HuH-7 (cell line): ENCODE data around the gene TBKBP1.
A peak's percentile ranks its signal among the peaks of the same experiment; 100 is the strongest.
"Not testable (repeated sequence)": the region's sequence is repeated elsewhere in the genome, so short reads cannot be mapped to it uniquely, and the experiment has no call there.

Experiments
- DNase-seq: peaks from one replicate; pipeline ENCODE4 v3.0.0; 2011; ENCODE audit warnings: low spot score

TBKBP1 gene

DNA sequence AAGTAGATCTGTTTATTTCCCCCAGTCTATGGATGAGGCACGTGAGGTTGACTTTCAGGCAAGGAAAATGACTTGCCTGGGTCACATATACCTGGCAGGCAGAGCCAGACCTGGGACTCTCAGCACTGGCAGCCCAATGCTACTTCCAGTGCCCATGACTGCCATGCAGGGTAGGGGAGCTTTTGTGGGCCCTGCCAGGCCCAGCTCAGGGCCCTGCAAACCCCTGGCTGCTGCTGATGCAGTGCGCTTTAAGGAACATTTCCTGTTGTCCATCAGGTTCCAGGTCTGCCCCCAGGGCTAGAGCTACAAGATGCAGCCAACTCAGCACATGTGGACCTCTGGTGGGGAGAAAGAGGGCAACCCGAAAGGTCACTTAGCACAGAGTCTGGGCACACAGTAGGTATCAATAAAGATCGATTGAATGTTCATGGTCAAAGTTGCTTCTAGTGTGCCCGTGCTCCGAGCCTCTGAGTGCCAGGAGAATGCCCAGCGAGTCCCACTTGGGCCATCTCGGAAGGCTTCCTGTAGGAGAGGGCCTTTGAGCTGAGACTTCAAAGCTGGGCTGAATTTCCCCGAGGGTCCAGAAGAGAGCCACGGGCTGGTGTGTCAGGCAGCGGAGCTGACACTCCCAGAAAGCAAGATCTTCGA, 38.6 kb downstream of the TBKBP1 start:
- DNase-seq: no peak

DNA sequence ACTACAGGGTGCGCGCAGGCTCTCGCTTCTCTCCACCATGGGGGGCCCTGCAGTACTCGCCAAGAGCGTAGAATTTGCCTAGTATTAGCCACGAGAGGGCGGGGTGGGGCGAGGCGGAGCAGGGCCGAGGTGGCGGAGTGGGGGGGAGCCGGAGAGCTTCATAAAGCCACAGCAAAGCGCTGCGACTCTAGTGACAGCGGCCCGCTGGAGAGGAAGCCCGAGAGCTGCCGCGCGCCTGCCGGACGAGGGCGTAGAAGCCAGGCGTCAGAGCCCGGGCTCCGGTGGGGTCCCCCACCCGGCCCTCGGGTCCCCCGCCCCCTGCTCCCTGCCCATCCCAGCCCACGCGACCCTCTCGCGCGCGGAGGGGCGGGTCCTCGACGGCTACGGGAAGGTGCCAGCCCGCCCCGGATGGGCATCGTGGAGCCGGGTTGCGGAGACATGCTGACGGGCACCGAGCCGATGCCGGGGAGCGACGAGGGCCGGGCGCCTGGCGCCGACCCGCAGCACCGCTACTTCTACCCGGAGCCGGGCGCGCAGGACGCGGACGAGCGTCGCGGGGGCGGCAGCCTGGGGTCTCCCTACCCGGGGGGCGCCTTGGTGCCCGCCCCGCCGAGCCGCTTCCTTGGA, 39.2 kb downstream of the TBKBP1 start, which contains the start of gene TBX21:
TSS of gene TBX21 (plus strand) at position 190 of the 627 bp plus-strand sequence. CDS start at position 409, 219 bp downstream.
- peak; percentile 88 for DNase-seq

GRCh38 chr17:47733674-47734410, 39.9 kb downstream of the TBKBP1 start:
- no peak for DNase-seq

GRCh38 chr17:47735139-47735464, 41.1 kb downstream of the TBKBP1 start:
- no peak for DNase-seq

DNA sequence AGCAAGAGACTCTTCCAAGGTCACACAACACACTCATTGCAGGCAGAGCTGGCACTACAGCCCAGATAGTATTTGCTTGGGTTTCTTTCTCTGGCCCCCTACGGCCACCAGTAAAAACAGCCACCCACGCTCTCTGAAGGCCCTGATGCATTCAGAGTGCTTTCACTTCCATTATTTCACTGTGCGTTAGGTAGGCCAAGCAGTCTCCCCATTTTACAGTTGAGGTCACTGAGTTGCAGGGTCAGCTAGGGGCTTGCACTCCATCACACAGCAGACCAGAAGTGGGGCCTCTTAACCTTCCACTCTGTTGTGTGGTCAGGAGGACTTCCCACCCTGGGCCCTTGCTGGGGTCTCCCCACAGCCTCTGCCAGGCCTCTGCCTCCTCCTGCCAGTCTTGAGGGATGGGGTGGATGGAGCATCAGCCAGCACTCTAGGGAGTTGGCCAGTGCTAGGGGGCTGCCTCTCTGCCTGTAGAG, 41.6 kb downstream of the TBKBP1 start:
- DNase-seq: no peak

GRCh38 chr17:47736501-47737495, 42.8 kb downstream of the TBKBP1 start:
- no peak for DNase-seq

DNA sequence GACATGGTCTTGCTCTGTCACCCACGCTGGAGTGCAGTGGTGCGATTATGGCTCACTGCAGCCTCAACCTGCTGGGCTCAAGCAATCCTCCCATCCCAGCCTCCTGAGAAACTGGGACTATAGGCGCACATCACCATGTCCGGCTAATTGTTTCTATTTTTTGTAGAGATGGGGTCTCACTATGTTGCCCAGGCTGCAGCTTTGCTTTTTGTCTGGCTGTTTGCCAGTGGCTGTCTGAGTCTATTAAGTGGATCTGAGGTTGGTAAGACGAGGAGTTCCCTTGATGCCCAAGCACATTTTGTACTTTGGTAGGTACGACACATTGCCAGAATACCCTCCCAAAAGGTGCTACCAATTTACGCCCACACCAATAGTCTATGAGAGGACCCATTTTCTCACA, 44.2 kb downstream of the TBKBP1 start:
- no peak for DNase-seq

DNA sequence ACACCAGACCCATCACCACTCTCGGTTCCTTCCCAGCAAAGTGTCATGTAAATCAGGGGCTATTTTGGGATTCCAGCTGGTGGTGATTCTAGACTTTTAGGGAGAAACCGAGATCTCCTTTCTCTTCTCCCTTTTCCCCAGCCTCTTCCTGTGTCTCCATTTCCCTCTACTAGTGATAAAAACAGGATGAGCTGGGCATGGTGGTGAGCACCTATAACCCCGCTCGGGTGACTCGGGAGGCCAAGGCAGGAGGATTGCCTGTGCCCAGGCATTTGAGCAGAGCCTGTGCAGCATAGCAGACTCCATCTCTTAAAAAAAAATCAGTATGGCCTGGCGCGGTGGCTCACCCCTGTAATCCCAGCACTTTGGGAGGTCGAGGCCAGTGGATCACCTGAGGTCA, 45.2 kb downstream of the TBKBP1 start:
- no peak for DNase-seq

DNA sequence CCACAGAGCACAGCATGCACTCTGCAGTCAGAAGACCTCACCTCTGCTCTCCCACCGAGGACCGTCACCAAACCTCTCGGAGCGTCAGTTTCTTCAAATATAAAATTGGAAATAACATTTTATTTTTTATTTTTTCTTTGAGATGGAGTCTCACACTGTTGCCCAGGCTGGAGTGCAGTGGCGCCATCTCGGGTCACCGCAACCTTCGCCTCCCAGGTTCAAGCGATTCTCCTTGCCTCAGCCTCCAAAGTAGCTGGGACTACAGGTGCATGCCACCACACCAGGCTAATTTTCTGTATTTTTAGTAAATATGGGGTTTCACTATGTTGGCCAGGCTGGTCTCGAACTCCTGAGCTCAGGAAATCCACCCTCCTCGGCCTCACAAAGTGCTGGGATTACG, 46.0 kb downstream of the TBKBP1 start:
- not testable (repeated sequence) for DNase-seq

DNA sequence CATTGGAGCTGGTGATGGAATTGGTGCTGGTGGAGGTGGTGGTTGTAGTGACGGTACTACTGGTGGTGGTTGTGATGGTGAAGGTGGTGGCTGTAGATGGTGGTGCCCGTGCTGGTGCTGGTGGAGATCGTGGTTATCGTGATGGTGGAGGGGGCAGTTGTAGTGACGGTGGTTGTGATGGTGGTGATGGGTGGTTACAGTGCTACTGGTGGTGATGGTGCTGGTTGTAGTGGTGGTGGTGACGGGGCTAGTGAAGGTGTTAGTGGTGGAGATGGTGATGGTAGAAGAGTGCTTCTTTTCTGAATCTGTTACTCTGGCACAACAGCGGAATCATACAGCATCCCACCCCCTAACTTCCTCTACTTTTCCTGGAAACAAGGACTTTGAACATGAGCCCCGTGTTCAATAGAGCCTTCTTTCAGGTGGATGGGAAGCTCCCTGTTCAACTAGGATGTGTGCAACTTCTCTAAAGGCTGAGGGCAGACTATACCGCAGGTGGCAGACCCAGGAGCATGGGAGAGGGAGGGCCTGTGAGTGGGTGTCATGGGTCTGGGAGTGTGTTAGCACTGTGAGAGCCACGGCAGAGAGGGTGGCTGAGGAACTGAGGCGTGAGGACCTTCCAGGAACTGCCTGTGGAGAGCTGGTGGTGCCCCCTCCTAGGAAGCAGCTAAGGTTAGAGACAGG, 47.3 kb downstream of the TBKBP1 start:
- DNase-seq: no peak

GRCh38 chr17:47741793-47742145, 47.8 kb downstream of the TBKBP1 start:
- no peak for DNase-seq

DNA sequence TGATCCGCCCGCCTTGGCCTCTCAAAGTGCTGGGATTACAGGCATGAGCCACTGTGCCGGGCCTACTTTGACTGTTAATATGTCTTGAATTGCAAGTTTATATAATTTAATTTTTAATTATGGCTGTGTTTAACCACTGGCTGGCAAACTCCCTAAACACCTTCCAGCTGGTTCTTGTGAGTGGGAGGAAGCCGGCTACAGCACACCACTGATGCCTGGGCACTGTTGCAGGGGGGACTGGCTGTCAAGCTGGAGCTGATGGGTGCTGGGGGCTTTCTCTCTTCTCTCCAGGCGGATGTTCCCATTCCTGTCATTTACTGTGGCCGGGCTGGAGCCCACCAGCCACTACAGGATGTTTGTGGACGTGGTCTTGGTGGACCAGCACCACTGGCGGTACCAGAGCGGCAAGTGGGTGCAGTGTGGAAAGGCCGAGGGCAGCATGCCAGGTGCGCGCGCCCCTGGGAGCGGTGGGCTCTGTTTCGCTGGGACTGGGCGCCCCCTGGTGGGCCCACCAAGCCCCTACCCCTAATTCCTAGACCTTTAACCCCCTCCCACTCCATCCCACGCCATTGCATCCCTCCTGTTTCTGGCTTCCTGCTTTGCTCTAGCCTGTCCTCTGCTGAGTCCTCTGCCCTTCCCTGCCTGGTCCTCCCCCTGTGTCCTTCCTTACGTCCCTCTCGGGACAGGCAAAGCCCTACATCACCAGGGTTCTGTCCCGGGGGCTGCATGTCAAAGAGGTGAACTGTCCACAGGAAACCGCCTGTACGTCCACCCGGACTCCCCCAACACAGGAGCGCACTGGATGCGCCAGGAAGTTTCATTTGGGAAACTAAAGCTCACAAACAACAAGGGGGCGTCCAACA, 48.6 kb downstream of the TBKBP1 start:
- DNase-seq: peak; percentile 76

- no peak for DNase-seq
Observed at GRCh38 chr17:47744168-47745036, 50.4 kb downstream of the TBKBP1 start.

GRCh38 chr17:47745037-47745380, 51.0 kb downstream of the TBKBP1 start:
- DNase-seq: no peak

- no peak for DNase-seq
Observed at GRCh38 chr17:47751471-47751870, 57.5 kb downstream of the TBKBP1 start.

DNA sequence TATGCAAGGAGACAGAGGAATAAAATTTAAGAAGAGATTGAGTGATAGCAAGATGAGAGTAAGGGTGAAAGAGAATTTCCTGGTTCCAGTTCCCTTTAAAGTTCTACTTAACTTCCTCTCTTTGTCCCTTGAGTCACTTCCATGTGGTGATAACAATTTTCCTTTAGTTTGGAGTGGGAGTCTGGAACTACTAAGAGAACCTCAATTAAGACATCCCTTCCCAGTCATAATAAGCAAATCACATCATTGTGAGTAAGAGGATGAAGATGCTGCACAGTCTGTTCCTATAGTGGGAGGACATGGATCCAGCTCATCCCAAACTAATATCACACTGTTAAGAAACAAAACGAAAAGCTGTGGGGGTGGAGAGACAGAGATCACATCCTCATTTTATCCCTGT, 63.4 kb downstream of the TBKBP1 start:
- DNase-seq: no peak

DNA sequence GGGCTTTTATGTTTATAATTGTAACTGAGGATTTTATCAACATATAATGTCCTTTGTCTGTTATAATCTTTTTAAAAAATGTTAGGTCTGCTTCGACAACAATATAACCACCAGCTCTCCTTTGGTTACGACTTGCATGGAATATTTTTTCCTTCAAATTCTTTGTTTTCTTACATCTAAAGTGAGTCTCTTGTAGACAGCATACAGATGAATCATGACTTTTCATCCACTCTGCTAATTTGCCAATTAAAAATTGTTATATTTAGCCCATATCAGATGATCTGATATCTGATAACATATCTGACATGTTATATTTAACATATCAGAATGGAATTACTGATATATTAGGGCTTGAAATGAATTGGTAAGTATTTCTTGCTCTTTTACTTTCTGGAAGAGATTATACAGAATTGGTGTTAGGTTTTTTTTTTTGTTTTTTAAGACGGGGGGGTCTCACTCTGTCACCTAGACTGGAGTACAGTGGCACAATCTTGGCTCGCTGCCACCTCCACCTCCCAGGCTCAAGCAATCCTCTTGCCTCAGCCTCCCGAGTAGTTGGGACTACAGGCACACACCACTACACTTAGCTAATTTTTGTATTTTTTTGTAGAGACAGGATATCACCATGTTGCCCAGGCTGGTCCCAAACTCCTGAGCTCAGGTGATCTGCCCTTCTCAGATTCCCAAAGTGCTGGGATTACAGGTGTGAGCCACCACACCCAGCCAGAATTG, 66.6 kb downstream of the TBKBP1 start:
- no peak for DNase-seq
